ENCODE data around the gene KIAA0753. TPM values are rescaled to one million over a fixed set of nuclear protein-coding genes. Genes with fewer than 3 reads are reported as not detected.

KIAA0753 gene
- total RNA-seq, 4 donors from 2014 or later: 33.9 to 58.8 (median 40.2) TPM

GRCh38 chr17:6641247-6641863 is 844 bp upstream of the KIAA0753 start:
- Histone ChIP-seq H3K27me3 (no peaks in the 10 kb centered on the region), H3K36me3 (peaks cover 0 to 33% of the 10 kb centered on the region in 2 donors), H3K4me3 (peak overlapping the region; percentile 73 to 93), H3K9me3 (no peaks in the 10 kb centered on the region), H3K4me1 (peaks cover 0 to 51% (median 19%) of the 10 kb centered on the region in 3 donors), H3K27ac (peak overlapping the region; percentile 74 to 88 (median 88))
- ATAC-seq: no peak
- WGBS, 2 donors (ENCODE audit: low coverage in 1 of 2): 0 to 6% methylated on average over 12 to 15 of the region's 20 CpGs
- no peak for TF ChIP-seq POLR2AphosphoS5 (IDR thresholded peaks at IDR 0.05)
- TF ChIP-seq EP300 (IDR thresholded peaks at IDR 0.05): no peak
- TF ChIP-seq POLR2A (IDR thresholded peaks at IDR 0.05): no peak
- TF ChIP-seq, protein P1, sequence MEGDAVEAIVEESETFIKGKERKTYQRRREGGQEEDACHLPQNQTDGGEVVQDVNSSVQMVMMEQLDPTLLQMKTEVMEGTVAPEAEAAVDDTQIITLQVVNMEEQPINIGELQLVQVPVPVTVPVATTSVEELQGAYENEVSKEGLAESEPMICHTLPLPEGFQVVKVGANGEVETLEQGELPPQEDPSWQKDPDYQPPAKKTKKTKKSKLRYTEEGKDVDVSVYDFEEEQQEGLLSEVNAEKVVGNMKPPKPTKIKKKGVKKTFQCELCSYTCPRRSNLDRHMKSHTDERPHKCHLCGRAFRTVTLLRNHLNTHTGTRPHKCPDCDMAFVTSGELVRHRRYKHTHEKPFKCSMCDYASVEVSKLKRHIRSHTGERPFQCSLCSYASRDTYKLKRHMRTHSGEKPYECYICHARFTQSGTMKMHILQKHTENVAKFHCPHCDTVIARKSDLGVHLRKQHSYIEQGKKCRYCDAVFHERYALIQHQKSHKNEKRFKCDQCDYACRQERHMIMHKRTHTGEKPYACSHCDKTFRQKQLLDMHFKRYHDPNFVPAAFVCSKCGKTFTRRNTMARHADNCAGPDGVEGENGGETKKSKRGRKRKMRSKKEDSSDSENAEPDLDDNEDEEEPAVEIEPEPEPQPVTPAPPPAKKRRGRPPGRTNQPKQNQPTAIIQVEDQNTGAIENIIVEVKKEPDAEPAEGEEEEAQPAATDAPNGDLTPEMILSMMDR (IDR thresholded peaks at IDR 0.05): no peak

- no peaks in the 10 kb centered on the region for H3K9me3 ChIP-seq
- WGBS, 2 donors (ENCODE audit: low coverage in 1 of 2): 0% methylated on average over 17 to 18 of the region's 67 CpGs
- ATAC-seq: peak; percentile 44
- peaks cover 0 to 43% (median 19%) of the 10 kb centered on the region in 3 donors for H3K4me1 ChIP-seq
- H3K4me3 ChIP-seq: peak overlapping the region; percentile 73 to 93
- peaks cover 0 to 28% of the 10 kb centered on the region in 2 donors for H3K36me3 ChIP-seq
- no peaks in the 10 kb centered on the region for H3K27me3 ChIP-seq
- H3K27ac ChIP-seq: peak overlapping the region; percentile 74 to 88 (median 88)
- TF ChIP-seq EP300 (IDR thresholded peaks at IDR 0.05): no peak
- TF ChIP-seq, protein P1 (IDR thresholded peaks at IDR 0.05): no peak
- no peak for TF ChIP-seq POLR2AphosphoS5 (IDR thresholded peaks at IDR 0.05)
- no peak for TF ChIP-seq POLR2A (IDR thresholded peaks at IDR 0.05)
Measured at GRCh38 chr17:6639586-6640535, 650 bp downstream of the KIAA0753 start.

GRCh38 chr17:6639014-6639585 is 1.4 kb downstream of the KIAA0753 start:
- Histone ChIP-seq H3K4me1 (peaks cover 0 to 43% (median 19%) of the 10 kb centered on the region in 3 donors), H3K27ac (peak overlapping the region in 1 of 4 donors; percentile 88), H3K27me3 (no peaks in the 10 kb centered on the region), H3K9me3 (no peaks in the 10 kb centered on the region), H3K36me3 (peaks cover 0 to 28% of the 10 kb centered on the region in 2 donors), H3K4me3 (peak overlapping the region; percentile 73 to 93)
- no peak for TF ChIP-seq POLR2A (IDR thresholded peaks at IDR 0.05)
- TF ChIP-seq EP300 (IDR thresholded peaks at IDR 0.05): no peak
- ATAC-seq: no peak
- WGBS, 2 donors (ENCODE audit: low coverage in 1 of 2): 49% methylated on average over 3 of the region's 15 CpGs; no CpG with 5 or more reads in 1 of the 2 donors

- H3K27ac ChIP-seq: no peak overlapping the region
- TF ChIP-seq EP300 (IDR thresholded peaks at IDR 0.05): no peak
- TF ChIP-seq POLR2A (IDR thresholded peaks at IDR 0.05): no peak
- TF ChIP-seq, protein P1 (IDR thresholded peaks at IDR 0.05): no peak
- no peak for TF ChIP-seq POLR2AphosphoS5 (IDR thresholded peaks at IDR 0.05)
- no peak for ATAC-seq
- peaks cover 0 to 43% (median 19%) of the 10 kb centered on the region in 3 donors for H3K4me1 ChIP-seq
- H3K9me3 ChIP-seq: no peaks in the 10 kb centered on the region
- 89% methylated on average over 8 of the region's 24 CpGs; no CpG with 5 or more reads in 1 of the 2 donors for WGBS, 2 donors (ENCODE audit: low coverage in 1 of 2)
- no peak overlapping the region for H3K4me3 ChIP-seq
- peaks cover 0 to 28% of the 10 kb centered on the region in 2 donors for H3K36me3 ChIP-seq
- no peaks in the 10 kb centered on the region for H3K27me3 ChIP-seq
Measured at GRCh38 chr17:6638046-6638908, 2.2 kb downstream of the KIAA0753 start.

All from gastroesophageal sphincter (tissue), 4 donors.